HFF-Myc (cell line): ENCODE results near the gene MCOLN1.

ENCODE experiments used
- DNase-seq: peaks from one replicate; pipeline ENCODE4 v3.0.0-alpha.2; 2011; ENCODE audit warnings: low read depth; ENCODE audit errors: extremely low read depth
- H3K4me3 ChIP-seq: replicated peaks from 2 replicates; pipeline ENCODE4 v1.5.1; 2011; ENCODE audit warnings: low read depth, mild to moderate bottlenecking, control low read depth, low read length
- CTCF ChIP-seq: IDR thresholded peaks from 2 replicates; pipeline ENCODE4 v1.5.1; 2012; ENCODE audit warnings: mild to moderate bottlenecking, low read depth, low read length, control low read depth; ENCODE audit errors: missing control alignments

The MCOLN1 gene

GRCh38 chr19:7488736-7489353 lies 33.6 kb upstream of the MCOLN1 start, which contains the start of gene PEX11G:
TSS of gene PEX11G (minus strand) at chr19:7489035. CDS start at chr19:7489010, 25 bp downstream.
- no peak for DNase-seq
- no peak for TF ChIP-seq CTCF
- H3K4me3 ChIP-seq, result peak within 1 kb of the TSS; percentile 47

- H3K4me3 ChIP-seq, result no peak overlapping the region
- no peak for TF ChIP-seq CTCF
These were observed 32.8 kb upstream of the MCOLN1 start for GRCh38 chr19:7489609-7490044.

GRCh38 chr19:7492142-7492541 lies 30.3 kb upstream of the MCOLN1 start:
- no peak overlapping the region for H3K4me3 ChIP-seq
- no peak for TF ChIP-seq CTCF
- DNase-seq, result no peak

More at GRCh38 chr19:7489609-7490044, 32.8 kb upstream of the MCOLN1 start:
- no peak for DNase-seq

GRCh38 chr19:7492558-7492957 lies 29.9 kb upstream of the MCOLN1 start:
- DNase-seq, result no peak
- no peak overlapping the region for H3K4me3 ChIP-seq
- TF ChIP-seq CTCF, result no peak

- DNase-seq, result no peak
- H3K4me3 ChIP-seq, result no peak overlapping the region
- no peak for TF ChIP-seq CTCF
These were observed 27.9 kb upstream of the MCOLN1 start for GRCh38 chr19:7494416-7495098.

GRCh38 chr19:7497292-7497691 lies 25.1 kb upstream of the MCOLN1 start:
- H3K4me3 ChIP-seq, result no peak overlapping the region
- peak; percentile 43 for TF ChIP-seq CTCF
- no peak for DNase-seq
